Chondrocyte (in vitro differentiated cells): Measurements from ENCODE around the gene SPNS3. TPM values are rescaled to one million over a fixed set of nuclear protein-coding genes. Genes with fewer than 3 reads are reported as not detected.

ENCODE experiments used
- DNase-seq: peaks from one replicate; pipeline ENCODE4 v3.0.0; 2021; ENCODE audit warnings: mixed read lengths, low spot score
- H3K27ac Mint-ChIP-seq: one replicate; pipeline ENCODE4 v1.8.0; 2021; ENCODE audit warnings: mild to moderate bottlenecking, moderate library complexity, mixed read lengths; ENCODE audit not compliant: unreplicated experiment
- H3K27me3 Mint-ChIP-seq: 2 replicates; pipeline ENCODE4 v1.8.0; 2021; ENCODE audit warnings: low read depth, mixed read lengths
- H3K36me3 Mint-ChIP-seq: 2 replicates; pipeline ENCODE4 v1.8.0; 2021; ENCODE audit warnings: low read depth, mixed read lengths
- H3K4me1 Mint-ChIP-seq: 2 replicates; pipeline ENCODE4 v1.8.0; 2021; ENCODE audit warnings: low read depth, mild to moderate bottlenecking, mixed read lengths
- H3K4me3 Mint-ChIP-seq: one replicate; pipeline ENCODE4 v1.8.0; 2021; ENCODE audit warnings: mild to moderate bottlenecking, moderate library complexity, mixed read lengths; ENCODE audit not compliant: unreplicated experiment
- H3K9me3 Mint-ChIP-seq: 2 replicates; pipeline ENCODE4 v1.8.0; 2021; ENCODE audit warnings: low read depth, mixed read lengths
- CTCF ChIP-seq: fragments of 200-600 bp; sonication (generic); IDR thresholded peaks from 2 replicates; pipeline ENCODE4 v1.5.0; 2021; ENCODE audit warnings: antibody characterized with exemption, mild to moderate bottlenecking, moderate library complexity
- total RNA-seq: library from RNA; stranded (reverse); gene quantifications from 3 replicates; pipeline ENCODE4 v1.2.1, GENCODE V29; 2021

SPNS3 gene
- total RNA-seq, 1 donor from 2014 or later, result not detected

GRCh38 chr17:4520060-4520893, 86.5 kb downstream of the SPNS3 start:
- Mint-ChIP-seq H3K4me3 (no peak overlapping the region), H3K4me1 (peaks cover 6% of the 10 kb centered on the region), H3K27me3 (peaks cover 2% of the 10 kb centered on the region), H3K9me3 (no peaks in the 10 kb centered on the region), H3K27ac (no peak overlapping the region), H3K36me3 (no peaks in the 10 kb centered on the region)
- no peak for TF ChIP-seq CTCF
- no peak for DNase-seq

- TF ChIP-seq CTCF, result no peak
- Mint-ChIP-seq H3K27me3 (peaks cover 5% of the 10 kb centered on the region), H3K9me3 (no peaks in the 10 kb centered on the region), H3K27ac (peak overlapping the region; percentile 9), H3K4me3 (no peak overlapping the region), H3K36me3 (no peaks in the 10 kb centered on the region), H3K4me1 (peaks cover 6% of the 10 kb centered on the region)
- DNase-seq, result no peak
Measured at GRCh38 chr17:4520894-4521600, 87.3 kb downstream of the SPNS3 start.

GRCh38 chr17:4522661-4523060, 88.9 kb downstream of the SPNS3 start:
- Mint-ChIP-seq H3K4me1 (peaks cover 6% of the 10 kb centered on the region), H3K4me3 (no peak overlapping the region), H3K27me3 (peaks cover 5% of the 10 kb centered on the region), H3K36me3 (no peaks in the 10 kb centered on the region), H3K9me3 (no peaks in the 10 kb centered on the region), H3K27ac (no peak overlapping the region)
- DNase-seq, result no peak
- TF ChIP-seq CTCF, result no peak

- Mint-ChIP-seq H3K9me3 (no peaks in the 10 kb centered on the region), H3K4me1 (peaks cover 6% of the 10 kb centered on the region), H3K27ac (no peak overlapping the region), H3K4me3 (no peak overlapping the region), H3K36me3 (no peaks in the 10 kb centered on the region), H3K27me3 (peaks cover 3% of the 10 kb centered on the region)
- no peak for DNase-seq
- no peak for TF ChIP-seq CTCF
Measured at GRCh38 chr17:4523946-4524345, 90.2 kb downstream of the SPNS3 start.

GRCh38 chr17:4525691-4526397, 92.1 kb downstream of the SPNS3 start:
- no peak for TF ChIP-seq CTCF
- no peak overlapping the region for H3K4me3 Mint-ChIP-seq
- no peak for DNase-seq
- H3K9me3 Mint-ChIP-seq, result no peaks in the 10 kb centered on the region
- H3K27ac Mint-ChIP-seq, result no peak overlapping the region
- peaks cover 3% of the 10 kb centered on the region for H3K27me3 Mint-ChIP-seq
- peaks cover 6% of the 10 kb centered on the region for H3K4me1 Mint-ChIP-seq
- no peaks in the 10 kb centered on the region for H3K36me3 Mint-ChIP-seq
